AG09309 (cell line): ENCODE measurements around the gene CRYGB.
"Not testable (repeated sequence)": the region's sequence is repeated elsewhere in the genome, so short reads cannot be mapped to it uniquely, and the experiment has no call there.

ENCODE experiments used
- DNase-seq: peaks from one replicate; pipeline ENCODE4 v3.0.0-alpha.2; 2010; ENCODE audit warnings: low read depth
- H3K4me3 ChIP-seq: 2 replicates; pipeline ENCODE4 v1.5.1; 2011; ENCODE audit warnings: mild to moderate bottlenecking, low read depth, low read length, moderate library complexity; ENCODE audit not compliant: control insufficient read depth
- TF ChIP-seq, protein P1 (sequence below): IDR thresholded peaks from 2 replicates; pipeline ENCODE4 v1.5.1; 2011; ENCODE audit warnings: mild to moderate bottlenecking, low read depth, low read length, inconsistent platforms; ENCODE audit not compliant: insufficient read depth, control insufficient read depth; ENCODE audit errors: missing control alignments

CRYGB gene

GRCh38 chr2:208142925-208143799 is 2.8 kb downstream of the CRYGB start:
- no peak for DNase-seq
- TF ChIP-seq, protein P1, sequence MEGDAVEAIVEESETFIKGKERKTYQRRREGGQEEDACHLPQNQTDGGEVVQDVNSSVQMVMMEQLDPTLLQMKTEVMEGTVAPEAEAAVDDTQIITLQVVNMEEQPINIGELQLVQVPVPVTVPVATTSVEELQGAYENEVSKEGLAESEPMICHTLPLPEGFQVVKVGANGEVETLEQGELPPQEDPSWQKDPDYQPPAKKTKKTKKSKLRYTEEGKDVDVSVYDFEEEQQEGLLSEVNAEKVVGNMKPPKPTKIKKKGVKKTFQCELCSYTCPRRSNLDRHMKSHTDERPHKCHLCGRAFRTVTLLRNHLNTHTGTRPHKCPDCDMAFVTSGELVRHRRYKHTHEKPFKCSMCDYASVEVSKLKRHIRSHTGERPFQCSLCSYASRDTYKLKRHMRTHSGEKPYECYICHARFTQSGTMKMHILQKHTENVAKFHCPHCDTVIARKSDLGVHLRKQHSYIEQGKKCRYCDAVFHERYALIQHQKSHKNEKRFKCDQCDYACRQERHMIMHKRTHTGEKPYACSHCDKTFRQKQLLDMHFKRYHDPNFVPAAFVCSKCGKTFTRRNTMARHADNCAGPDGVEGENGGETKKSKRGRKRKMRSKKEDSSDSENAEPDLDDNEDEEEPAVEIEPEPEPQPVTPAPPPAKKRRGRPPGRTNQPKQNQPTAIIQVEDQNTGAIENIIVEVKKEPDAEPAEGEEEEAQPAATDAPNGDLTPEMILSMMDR = no peak
- no peak overlapping the region for H3K4me3 ChIP-seq

DNA sequence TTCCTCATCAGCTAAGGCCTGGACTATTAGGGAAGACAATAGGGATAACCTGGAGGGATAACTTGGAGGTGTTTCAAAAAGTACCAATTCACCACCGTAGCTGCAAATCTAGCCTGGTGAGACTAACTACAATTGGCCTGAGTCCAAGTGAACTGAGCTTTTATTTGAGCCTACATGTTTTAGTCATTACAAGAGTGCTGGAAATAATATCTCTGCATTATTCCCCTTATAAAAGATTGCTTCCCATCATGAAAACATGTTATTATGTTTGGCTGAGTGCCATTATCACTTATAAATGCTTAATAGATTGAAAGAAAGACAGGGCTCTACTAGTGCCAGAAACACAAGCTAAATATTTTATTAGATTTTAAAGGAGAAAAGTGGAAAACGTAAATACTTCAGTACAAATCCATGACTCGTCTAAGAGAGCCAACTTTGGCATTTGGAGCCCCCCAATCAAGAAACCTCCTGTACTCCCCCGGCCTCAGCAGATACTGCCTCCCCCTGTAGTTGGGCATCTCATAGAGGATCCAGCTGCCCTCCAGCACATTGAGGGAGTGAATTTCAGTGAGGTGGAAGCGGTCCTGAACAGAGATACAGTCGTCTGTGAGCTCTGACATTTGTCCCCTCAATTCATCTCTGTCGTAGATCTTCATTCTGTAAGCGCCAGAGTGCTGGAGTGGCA is 3.6 kb downstream of the CRYGB start:
- no peak overlapping the region for H3K4me3 ChIP-seq
- DNase-seq = peak; percentile 4
- TF ChIP-seq, protein P1 = no peak

GRCh38 chr2:208139447-208139846 is 6.5 kb downstream of the CRYGB start:
- H3K4me3 ChIP-seq = no peak overlapping the region
- DNase-seq = no peak
- TF ChIP-seq, protein P1 = no peak

DNA sequence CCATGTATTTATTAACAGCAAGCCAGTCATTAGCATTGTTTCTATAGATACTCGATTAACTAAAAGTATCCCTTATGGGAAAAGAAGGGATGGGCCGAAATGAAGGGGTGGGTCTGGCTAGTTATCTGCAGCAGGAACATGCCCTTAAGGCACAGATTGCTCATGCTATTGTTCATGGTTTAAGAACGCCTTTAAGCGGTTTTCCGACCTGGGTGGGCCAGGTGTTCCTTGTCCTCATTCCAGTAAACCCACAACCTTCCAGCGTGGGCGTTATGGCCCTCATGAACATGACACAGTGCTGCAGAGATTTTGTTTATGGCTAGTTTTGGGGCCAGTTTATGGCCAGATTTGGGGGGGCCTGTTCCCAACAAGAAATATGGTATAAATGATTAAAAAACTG is 7.6 kb downstream of the CRYGB start:
- DNase-seq, H3K4me3 ChIP-seq: not testable (repeated sequence)

- no peak overlapping the region for H3K4me3 ChIP-seq
- no peak for DNase-seq
- TF ChIP-seq, protein P1 = no peak
Measured at GRCh38 chr2:208136716-208137094, 9.3 kb downstream of the CRYGB start.

DNA sequence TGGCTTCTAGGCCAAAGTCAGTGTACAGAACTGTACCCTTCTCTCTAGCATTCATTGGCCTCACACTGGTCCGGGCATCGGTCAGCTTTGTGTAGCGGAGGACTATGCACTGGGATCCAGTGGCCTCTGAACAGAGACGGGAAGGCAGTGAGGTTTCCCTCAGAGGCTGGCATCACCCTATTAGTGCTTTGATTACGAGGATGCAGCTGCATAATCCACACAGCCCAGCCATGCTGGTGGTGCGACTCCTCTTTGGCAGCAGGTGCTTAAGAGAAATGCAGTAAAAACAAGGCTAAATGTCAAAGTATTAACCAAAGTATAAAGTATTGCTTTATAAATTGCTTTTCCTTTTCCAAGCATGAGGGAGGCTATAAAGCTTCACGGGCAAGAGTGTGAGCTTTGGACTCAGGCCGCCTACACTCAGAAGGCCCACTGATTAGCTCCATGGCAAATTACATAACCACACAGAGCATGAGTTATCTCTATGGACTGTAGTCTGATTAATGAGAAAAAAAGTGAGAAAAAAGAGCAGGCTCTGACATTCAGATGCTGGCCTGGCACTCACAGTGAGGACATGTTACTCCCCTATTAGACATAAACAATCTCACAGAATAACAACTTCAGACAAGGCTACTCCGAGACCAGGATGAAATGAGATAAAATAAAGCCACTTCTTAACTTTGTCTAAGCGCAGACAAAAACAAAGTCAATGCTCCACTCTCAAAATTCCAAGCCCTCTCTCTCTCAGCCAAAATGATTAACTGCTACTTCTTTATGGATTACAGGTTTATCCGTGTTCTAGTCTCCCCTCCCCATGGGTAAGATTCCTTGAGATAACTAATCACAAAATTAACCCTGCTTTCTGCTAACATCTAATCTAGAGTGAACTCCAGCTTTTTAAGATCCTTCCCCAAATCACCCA is 9.9 kb downstream of the CRYGB start:
- no peak for DNase-seq
- H3K4me3 ChIP-seq = no peak overlapping the region
- TF ChIP-seq, protein P1 = no peak
